ENCODE measurements around the gene BCL7B.

DNA sequence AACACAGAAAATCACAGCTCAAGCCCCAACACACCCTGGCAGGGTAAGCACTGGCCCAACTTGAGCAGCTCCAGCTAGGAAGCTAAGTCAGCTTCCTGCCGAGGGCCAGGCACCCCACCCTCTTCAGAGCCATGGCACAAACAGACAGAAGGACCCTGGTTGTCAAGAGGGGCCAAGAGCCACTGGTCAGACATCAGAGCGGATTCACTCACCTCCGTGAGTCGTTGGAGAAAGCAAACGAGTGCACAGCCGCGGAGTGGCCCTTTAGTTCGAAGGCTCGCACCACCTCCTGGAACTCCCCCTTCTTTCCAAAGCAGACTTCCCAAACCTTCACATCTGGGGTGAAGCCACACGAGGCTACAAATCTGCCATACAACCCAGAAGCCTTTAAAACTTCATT is 13.5 kb upstream of the BCL7B start:
- no peak for TF ChIP-seq POLR2A (IDR thresholded peaks at IDR 0.05; ENCODE audit: low read depth, low read length)
- no peak for TF ChIP-seq POLR2AphosphoS5 (IDR thresholded peaks at IDR 0.05; ENCODE audit: low read depth, low read length)
- TF ChIP-seq TAF1 (IDR thresholded peaks at IDR 0.05; ENCODE audit: borderline replicate concordance, low read depth, low read length), result no peak

All from GM12892 (cell line).